Epidermal melanocyte (primary cell): ENCODE results near the gene OSM.
"Not testable (repeated sequence)": the region's sequence is repeated elsewhere in the genome, so short reads cannot be mapped to it uniquely, and the experiment has no call there.

Experiments
- DNase-seq: peaks from one replicate; pipeline ENCODE4 v3.0.0; 2011; ENCODE audit warnings: low spot score; ENCODE audit not compliant: insufficient read length

The OSM gene

DNA sequence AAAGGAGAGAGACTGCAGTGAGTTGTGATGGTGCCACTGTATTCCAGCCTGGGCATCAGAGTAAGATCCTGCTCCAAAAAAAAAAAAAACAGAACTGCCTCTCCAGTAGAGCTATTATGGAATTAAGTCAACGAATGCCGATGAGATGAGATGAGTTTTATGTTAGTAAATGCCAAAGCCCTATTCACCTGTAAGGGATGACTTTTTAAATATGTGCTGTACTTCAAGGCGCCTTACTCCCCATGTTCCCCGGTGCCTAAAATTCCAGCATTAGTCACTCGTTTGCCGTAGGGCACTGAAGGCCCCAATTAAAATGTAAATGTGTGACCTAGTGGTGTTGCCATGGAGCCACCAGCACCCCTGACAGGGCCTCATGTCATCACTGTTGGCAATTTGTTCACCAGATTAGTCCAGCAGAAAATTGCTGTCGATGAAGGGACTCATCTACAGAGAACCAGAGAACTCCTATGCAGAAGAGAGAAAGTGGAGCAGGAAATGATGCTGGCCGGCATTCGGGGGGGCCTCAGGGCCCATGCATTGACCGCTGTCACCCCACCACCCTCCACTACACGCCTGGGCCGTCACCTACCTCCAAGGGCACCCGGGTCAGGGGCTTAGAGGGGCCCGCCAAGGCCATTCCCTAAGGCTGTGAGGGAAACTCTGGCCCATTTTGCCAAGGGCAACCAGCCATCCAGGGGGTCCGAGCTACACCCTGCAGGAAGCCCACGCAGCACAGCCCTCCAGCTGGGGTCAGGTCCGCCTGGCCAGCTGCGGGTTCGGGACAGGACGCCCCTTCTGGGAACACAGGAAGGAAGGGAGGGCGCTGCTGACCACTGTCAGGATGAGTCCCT, 37.9 kb downstream of the OSM start:
- DNase-seq: no peak

DNA sequence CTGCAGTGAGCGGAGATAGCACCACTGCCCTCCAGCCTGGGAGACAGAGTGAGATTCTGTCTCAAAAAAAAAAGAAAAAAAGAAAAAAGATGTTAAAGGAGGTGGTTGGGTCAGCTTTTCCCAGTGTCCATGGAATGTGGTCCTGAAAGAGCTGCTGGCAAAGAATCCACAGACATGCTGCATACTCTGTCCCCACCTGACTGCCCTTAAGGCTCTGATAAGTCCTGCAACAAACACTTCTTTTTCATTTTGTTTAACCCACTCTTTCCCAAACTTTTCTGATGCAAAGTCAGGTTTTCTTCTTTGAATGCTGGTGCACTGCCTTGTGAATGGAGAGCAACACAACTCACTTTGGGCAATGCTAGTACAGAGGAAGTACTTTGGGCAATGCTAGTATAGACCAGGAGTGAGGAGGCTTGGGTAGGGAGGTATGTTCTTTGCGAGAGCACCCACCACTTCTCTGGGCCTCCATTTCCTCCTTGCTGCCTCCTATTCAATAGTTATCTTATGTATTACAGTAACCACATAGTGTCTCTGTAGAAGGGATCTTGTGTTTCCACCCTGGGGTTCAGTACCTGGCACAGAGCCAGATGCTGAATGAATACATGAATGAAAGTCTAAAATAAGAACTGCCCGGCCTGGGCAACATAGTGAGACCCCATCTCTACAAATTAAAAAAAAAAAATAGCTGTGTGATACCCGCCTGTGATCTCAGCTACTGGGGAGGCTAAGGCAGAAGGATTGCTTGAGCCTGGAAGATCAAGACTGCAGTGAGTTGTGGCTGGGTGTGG, 39.0 kb downstream of the OSM start:
- no peak for DNase-seq

DNA sequence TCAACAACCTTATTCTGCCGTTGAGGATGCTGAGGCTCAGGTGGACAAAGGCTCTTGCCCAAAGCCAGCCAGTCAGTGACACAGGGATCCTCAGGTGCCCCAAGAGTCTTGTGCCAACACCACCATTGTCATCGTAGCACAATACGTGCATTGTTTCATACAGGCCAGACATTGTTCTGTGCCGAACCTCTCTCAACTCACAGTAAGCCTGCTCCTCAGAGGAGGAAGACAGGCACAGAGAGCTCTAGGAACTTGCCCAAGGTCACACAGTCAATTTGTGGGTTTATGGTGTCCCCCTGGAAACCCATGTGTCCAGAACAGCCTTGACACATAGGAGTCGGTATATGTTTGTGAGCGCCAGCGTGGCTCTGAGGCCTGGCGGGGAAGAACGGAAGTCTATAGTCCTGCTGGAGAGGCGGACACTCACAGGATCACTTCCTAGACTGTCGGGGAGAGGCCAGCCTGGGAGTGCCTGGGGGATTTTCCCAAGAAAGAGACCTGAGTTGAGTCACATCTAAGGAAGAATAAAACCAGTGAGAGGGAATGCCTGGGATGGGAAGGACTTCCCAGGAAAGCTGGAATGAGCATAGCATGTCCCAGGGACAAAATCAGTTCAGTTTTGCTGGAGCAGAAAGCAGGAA, 40.3 kb downstream of the OSM start:
- no peak for DNase-seq

DNA sequence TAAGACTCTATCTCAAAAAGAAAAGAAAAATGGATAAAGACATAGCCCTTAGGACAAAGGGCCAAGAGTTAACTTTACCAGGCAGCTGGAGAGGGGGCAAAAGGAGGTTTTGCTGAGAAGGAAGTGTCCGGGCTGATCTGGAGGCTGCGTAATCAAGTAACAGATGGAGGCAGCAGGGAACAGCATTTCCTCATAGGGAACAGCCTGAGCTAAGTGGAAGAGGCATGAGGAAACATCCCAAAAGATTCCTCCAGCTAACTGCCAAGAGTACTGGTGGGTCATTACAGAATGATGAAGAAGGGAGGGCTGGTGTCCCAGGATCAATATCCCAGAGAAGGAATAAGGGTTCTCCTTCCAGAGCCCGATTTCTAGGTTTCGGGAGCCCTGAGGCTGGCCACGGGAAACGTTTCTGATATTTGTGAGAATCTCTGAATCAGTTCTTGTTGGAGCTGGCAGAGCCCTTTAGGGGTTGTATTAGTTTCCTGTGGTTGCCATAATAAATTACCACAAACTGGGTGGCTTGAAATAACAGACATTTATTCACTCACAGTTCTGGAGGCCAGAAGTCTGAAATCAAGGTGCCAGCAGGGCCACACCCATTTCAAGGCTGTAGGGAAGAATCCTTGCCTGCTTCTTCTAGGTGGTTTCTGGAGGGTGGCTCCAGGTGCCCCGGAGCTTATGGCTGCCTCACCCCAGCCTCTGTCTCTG, 41.3 kb downstream of the OSM start:
- DNase-seq: no peak

DNA sequence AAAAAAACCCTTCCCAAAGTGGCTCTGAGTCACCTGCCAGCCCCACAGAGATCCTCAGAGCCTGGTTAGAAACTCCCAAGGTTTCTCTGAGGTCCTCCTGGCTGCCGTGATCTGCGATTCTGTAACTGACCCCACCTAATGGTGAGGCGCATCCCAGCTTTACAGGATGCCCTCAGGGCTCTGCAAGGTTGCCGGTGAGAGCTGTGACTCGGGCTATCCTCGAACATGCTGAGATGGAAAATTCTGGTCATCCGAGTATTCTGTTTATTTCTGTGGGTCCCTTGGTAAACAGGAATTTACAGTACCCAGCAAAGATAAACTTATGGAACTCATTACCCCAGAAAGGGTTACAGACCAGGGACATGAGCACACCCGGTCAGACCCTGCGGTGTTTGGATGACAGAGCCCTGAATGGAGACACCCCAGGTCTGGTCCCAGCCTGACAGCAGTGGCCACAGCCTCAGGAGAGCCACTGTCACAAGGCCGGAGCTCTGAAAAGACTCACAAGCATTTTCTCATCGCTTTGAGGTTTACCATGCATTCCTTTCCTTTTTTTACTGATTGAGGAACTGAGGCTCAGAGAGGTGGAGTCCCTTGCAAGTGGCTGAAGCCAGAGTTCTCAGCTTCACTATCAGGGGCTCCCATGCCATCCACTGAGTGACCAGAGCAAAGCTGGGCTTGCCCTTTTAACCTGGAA, 42.3 kb downstream of the OSM start:
- no peak for DNase-seq

DNA sequence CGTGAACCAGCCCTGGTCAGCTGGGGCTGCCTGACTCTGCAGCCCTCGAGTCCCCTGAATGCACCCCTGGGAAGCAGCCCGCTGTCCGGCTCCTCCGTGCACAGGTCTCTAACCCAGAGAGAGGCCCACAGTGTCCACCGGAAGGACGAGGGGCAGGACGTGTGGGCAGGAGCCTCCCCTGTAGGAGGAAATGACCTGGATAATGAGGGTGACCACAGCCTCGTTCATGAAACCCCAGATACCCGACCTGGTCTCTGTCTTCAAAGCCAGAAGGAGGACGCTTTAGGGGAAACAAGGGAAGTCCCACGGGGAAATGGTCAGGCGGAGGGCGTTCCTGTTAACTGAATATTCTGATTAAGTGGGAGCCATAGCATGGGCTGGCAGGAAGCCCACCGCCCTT, 43.3 kb downstream of the OSM start:
- DNase-seq: no peak

DNA sequence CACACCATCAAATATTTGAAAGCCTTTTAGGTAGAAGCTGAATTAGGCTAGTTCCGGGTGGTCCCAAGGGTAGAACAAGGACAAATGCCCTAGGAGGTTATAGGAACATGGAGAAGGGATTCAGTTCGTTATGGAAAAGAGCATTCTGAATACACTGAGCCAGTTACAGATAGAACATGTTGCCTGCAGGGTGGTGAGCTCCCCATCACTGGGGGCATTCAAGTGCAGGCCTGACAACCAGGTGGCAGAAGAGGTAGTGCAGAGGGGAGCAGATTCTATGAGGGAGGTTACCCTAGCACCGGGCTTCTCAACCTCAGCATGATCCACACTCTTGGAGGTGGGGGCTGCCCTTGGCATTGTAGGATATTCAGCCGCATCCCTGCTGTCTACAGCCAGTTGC, 44.3 kb downstream of the OSM start:
- DNase-seq: no peak

DNA sequence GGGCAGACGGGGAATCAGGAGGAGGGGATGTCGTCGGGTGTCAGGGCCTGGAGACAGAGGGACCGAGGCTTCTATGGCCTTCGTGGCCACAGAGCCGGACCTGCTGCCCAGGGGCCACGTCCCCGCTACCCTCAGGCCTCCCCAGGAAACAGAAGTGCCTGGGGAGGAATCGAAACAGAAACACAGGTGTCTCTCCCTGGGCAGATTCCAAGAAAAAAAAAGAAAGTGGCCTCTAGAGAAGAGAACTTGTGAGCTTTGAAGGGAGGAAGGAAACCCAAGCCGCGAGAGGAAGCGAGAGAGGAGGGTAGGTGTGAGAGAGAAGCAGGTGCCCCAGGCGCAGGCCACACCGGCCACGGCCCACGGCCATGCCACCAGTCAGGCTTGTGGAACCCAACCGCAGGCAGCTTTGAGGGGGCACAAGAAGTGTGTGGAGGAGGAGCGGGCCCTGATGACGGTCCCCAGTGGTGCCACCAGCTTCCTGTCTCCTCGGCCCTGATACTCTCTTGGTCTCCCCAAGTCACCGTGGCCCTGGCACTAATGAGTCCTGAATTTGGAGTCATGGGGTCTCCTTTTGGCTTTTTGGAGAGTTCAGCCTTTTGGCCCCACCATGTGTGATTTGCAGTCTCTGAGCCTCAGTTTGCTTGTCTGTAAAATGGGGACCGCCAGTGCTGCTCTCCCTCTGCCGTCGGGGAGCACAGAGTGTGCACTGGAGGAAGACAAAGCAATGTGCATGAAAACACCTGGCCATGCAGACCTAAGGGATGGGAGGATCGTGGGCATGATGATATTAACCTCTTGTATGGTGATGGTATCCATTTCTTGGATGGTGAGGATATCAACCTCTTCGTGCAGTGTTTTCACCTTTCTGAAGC, 45.3 kb downstream of the OSM start:
- DNase-seq: no peak

DNA sequence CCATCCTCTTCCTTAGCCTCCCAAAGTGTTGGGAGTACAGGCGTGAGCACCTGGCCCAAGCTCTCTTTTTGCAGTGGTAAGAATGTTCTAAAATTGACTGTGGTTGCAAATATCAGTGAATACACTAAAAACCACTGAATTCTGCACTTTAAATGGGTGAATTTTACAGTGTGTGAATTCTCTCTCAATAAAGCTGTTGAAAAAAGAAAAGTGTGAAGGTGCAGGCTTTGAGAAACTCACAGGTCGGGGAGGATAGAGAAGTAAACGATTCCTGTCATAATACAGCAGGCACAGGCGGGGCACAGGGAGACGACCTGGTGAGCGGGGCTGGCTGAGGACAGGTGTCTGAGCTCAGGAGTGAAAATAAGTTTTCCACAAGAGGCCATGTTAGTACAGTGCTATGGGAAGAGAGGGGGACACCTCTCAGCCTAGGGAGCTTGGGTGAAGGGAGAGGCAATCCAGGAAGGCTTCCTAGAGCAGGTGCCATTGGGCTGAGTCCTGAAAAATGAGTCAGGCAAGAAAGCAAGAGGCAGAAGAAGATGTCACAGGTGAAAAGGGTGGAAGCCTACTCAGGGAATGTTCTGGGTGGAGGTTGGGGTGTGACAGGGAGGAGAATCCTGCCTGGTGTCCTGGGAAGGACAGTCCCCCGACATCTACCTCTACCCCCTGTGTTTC, 46.2 kb downstream of the OSM start:
- DNase-seq: no peak

DNA sequence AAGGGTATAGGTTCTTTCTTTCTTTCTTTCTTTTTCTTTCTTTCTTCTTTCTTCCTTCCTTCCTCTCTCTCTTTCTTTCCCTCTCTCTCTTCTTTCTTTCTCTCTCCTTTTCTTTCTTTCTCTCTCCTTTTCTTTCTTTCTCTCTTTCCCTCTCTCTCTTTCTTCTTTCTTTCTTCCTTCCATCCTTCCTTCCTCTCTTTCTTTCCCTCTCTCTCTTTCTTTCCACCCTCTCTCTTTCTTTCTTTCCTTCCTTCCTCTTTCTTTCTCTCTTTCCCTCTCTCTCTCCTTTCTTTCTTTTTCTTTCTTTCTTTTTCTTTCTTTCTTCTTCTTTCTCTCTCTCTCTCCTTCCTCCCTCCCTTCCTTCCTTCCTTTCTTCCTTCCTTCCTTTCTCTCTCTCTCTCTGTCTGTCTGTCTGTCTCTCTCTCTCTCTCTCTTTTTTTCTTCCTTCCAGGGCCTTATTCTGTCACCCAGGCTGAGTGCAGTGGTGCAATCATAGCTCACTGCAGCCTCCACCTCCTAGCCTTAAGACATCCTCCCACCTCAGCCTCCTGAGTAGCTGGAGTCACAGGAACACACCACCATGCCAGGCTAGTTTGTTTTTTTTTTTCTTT, 46.9 kb downstream of the OSM start:
- DNase-seq: no peak

DNA sequence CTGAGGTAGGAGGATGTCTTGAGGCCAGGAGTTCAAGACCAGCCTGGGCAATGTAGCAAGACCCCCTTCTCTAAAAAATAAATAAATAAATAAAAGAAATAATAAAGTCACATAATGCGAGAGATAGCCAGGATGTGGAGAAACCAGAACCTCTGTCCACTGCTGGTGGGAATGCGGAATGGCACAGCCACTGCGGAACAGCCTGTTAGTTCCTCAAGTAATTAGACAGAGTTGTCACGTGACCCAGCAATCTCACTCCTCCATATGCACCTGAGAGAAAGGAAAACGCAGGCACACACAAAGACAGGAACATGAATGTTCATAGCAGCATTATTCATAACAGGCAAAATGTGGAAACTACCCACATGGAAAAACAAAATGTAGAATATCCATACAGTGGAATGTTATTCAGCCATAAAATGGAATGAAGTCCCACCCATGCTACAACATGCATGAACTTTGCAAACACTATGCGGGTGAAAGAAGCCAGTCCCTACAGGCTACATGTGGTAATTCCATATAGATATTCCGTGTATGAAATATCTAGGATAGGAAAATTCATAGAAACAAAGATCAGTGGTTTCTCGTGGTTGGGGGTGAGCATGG, 47.5 kb downstream of the OSM start:
- no peak for DNase-seq

DNA sequence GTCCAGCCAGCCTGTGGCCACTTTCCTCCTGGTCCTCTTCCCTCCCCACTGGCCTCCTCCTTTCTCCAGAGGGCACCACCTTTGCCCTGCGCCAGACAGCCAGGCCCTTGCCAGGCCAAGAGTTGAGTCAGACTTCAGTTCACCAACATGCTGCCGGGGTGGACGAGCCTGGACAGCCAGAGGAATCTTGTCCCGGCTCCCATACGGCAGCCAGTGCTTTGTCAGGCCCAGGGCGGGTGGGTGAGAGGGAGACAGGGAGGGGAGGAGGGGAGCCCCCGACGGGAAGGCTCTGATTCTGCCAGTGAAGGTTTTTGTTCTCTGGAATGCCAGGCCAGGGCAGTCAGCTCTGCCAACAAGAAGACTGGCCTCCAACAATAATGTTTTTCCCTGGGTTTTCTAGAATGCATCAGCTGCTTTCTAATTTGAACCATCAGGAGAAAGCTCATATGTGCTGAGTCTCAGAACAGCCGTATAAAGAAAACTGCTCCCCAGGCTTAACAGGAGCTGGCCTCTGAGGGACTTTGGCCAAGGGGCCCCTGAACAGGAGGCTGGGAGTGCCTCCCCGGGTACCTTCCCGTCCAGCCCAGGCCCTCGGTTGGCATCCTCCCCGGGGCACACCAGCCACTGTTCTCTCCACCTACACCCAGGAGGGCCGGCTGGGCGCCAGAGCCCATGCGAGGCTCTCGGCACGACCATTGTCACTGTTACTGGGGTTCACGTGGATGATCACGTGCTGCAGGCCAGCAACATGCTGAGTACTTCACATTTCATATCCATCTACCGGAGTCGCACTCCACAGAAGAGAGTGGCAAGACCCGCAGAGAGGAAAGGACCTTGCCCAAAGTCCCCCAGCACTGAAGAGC, 48.7 kb downstream of the OSM start:
- no peak for DNase-seq

DNA sequence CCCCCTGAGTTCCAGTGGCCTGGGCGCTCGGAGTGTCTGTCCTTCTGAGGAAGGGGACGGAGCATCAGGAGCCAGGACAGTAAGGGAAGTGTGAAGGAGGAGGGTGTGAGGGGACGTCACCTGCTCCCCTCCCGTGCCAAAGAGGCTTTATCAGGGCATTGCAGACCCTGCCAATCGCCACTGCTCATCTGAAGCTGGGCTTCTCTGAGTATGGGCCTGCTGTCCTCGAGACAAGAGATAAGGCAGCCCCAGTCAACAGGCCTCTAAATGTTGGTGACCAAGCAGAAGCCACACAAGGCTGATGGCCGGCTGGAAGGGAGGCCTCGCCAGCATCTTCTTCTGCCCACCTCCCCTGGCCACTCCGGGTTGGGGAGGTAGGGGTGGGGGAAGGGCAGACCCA, 49.9 kb downstream of the OSM start:
- no peak for DNase-seq

DNA sequence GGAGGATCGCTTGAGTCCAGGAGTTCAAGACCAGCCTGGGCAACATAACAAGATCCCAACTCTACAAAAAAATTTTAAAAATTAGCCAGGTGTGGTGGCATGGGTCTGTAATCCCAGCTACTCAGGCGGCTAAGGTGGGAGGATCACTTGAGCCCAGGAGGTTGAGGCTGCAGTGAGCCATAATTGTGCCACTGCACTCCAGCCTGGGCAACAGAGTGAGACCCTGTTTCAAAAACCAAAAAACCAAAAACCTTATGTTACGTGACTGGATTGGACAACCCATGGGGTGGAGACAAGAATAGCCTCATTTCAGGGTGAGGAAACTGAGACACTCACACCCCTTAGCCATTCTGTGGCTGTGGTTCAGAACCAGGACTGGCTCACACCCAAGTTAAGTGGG, 50.4 kb downstream of the OSM start:
- not testable (repeated sequence) for DNase-seq

DNA sequence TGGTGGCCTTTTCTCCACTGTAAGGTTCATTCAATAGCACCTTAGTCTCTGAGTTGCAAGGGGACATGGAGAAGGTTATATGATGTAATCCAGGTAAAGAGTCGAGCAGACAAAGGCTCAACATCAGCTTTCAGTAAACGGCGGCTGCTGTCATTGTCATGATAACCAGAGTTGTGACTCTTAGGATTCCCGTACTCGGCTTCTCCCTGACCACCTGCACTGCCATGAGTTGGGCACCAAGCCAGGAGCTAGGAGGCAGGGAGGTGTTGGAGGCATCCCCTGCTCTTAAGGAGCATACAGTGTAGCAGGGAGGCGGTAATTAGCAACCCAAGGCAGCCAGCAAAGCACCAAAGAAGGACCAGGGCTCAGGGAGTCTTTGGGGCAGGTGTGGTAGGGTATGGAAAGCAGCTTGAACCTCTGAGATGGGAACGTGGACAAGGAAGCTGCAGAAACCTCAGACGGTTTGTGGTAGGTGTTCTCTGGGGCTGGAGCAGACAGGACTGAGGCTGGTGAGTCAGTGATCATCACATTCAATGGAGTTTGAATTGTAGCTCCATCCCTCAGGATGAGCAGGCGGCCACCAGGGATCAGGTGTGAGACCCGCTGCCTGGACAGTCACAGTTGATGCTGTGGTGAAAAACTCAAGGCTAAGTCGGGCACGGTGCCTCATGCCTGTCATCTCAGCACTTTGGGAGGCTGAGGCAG, 51.8 kb downstream of the OSM start:
- no peak for DNase-seq

DNA sequence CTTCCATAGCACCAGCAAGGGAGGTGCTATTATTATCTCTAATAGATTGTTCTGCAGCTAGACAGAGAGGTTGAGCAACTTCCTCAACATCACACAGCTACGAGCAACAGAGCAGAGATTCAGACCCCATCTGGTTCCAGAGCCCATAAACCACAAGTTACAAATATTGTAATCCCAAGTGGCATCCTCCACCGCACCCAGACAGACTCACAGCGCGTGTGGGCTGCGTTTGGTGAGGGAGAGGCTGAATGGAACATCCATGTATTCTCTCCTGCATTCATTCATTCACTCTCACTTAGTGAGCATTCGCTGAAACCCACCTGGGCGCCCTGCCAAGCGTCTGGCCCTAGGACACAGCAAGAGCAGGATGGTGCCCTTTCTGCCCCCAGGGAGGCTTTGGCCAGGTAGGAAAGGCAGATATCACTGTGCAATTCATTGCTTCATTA, 53.6 kb downstream of the OSM start:
- no peak for DNase-seq
